HEK293 (cell line): ENCODE data around the gene TMEM145.

Source experiments
- GLIS1 ChIP-seq: fragments of 450-650 bp; formaldehyde crosslinking; IDR thresholded peaks from 2 replicates; pipeline ENCODE4 v1.5.1; 2016; ENCODE audit warnings: missing biosample characterization, missing genetic modification characterization
- MYNN ChIP-seq: fragments of 450-650 bp; formaldehyde crosslinking; IDR thresholded peaks from 2 replicates; pipeline ENCODE4 v1.5.1; 2016; ENCODE audit warnings: missing biosample characterization, missing genetic modification characterization, borderline replicate concordance
- SP2 ChIP-seq: fragments of 450-650 bp; formaldehyde crosslinking; IDR thresholded peaks from 2 replicates; pipeline ENCODE4 v1.5.1; 2016; ENCODE audit warnings: missing biosample characterization, missing genetic modification characterization
- TSHZ1 ChIP-seq: fragments of 450-650 bp; formaldehyde crosslinking; IDR thresholded peaks from 2 replicates; pipeline ENCODE4 v1.5.1; 2016; ENCODE audit warnings: missing biosample characterization, missing genetic modification characterization, borderline replicate concordance
- WT1 ChIP-seq: fragments of 450-650 bp; formaldehyde crosslinking; IDR thresholded peaks from 2 replicates; pipeline ENCODE4 v1.5.1; 2016; ENCODE audit warnings: missing biosample characterization, missing genetic modification characterization
- YY1 ChIP-seq: fragments of 450-650 bp; formaldehyde crosslinking; IDR thresholded peaks from 2 replicates; pipeline ENCODE4 v1.5.1; 2018; ENCODE audit warnings: missing biosample characterization, missing genetic modification characterization
- ZBTB10 ChIP-seq: fragments of 450-650 bp; formaldehyde crosslinking; IDR thresholded peaks from 2 replicates; pipeline ENCODE4 v1.5.1; 2016; ENCODE audit warnings: missing biosample characterization, missing genetic modification characterization
- ZBTB8A ChIP-seq: fragments of 450-650 bp; formaldehyde crosslinking; IDR thresholded peaks from 2 replicates; pipeline ENCODE4 v1.5.1; 2016; ENCODE audit warnings: missing biosample characterization, missing genetic modification characterization
- ZNF140 ChIP-seq: fragments of 450-650 bp; formaldehyde crosslinking; IDR thresholded peaks from 2 replicates; pipeline ENCODE4 v1.5.1; 2016; ENCODE audit warnings: missing biosample characterization, missing genetic modification characterization
- ZNF174 ChIP-seq: fragments of 450-650 bp; formaldehyde crosslinking; IDR thresholded peaks from 2 replicates; pipeline ENCODE4 v1.5.0; 2017; ENCODE audit warnings: missing biosample characterization, mild to moderate bottlenecking, missing genetic modification characterization
- ZNF221 ChIP-seq: fragments of 450-650 bp; formaldehyde crosslinking; IDR thresholded peaks from 2 replicates; pipeline ENCODE4 v1.5.1; 2017; ENCODE audit warnings: missing biosample characterization, missing genetic modification characterization, borderline replicate concordance
- ZNF266 ChIP-seq: fragments of 450-650 bp; formaldehyde crosslinking; IDR thresholded peaks from 2 replicates; pipeline ENCODE4 v1.5.1; 2016; ENCODE audit warnings: missing biosample characterization, missing genetic modification characterization, low read depth
- ZNF324 ChIP-seq: fragments of 450-650 bp; formaldehyde crosslinking; IDR thresholded peaks from 2 replicates; pipeline ENCODE4 v1.5.1; 2016; ENCODE audit warnings: missing biosample characterization, missing genetic modification characterization
- ZNF501 ChIP-seq: fragments of 450-650 bp; formaldehyde crosslinking; IDR thresholded peaks from 2 replicates; pipeline ENCODE4 v1.5.1; 2016; ENCODE audit warnings: missing biosample characterization, missing genetic modification characterization
- ZNF513 ChIP-seq: fragments of 450-650 bp; IDR thresholded peaks from 2 replicates; pipeline ENCODE4 v1.5.1; 2018; ENCODE audit warnings: missing biosample characterization, missing genetic modification characterization
- ZNF529 ChIP-seq: fragments of 450-650 bp; formaldehyde crosslinking; IDR thresholded peaks from 2 replicates; pipeline ENCODE4 v1.5.1; 2017; ENCODE audit warnings: missing genetic modification characterization, missing biosample characterization; ENCODE audit not compliant: insufficient replicate concordance
- ZNF530 ChIP-seq: fragments of 450-650 bp; formaldehyde crosslinking; IDR thresholded peaks from 2 replicates; pipeline ENCODE4 v1.5.1; 2016; ENCODE audit warnings: low read depth, missing biosample characterization, missing genetic modification characterization
- ZNF561 ChIP-seq: fragments of 450-650 bp; IDR thresholded peaks from 2 replicates; pipeline ENCODE4 v1.5.1; 2018; ENCODE audit warnings: missing biosample characterization, missing genetic modification characterization, borderline replicate concordance
- ZNF580 ChIP-seq: fragments of 450-650 bp; formaldehyde crosslinking; IDR thresholded peaks from 2 replicates; pipeline ENCODE4 v1.5.1; 2016; ENCODE audit warnings: missing biosample characterization, missing genetic modification characterization
- ZNF600 ChIP-seq: fragments of 450-650 bp; formaldehyde crosslinking; IDR thresholded peaks from 2 replicates; pipeline ENCODE4 v1.5.1; 2016; ENCODE audit warnings: missing biosample characterization, missing genetic modification characterization
- ZNF626 ChIP-seq: fragments of 450-650 bp; sonication (Bioruptor Pico); formaldehyde crosslinking; IDR thresholded peaks from 2 replicates; pipeline ENCODE4 v1.5.1; 2018; ENCODE audit warnings: missing biosample characterization, missing genetic modification characterization, inconsistent platforms
- ZNF645 ChIP-seq: fragments of 450-650 bp; formaldehyde crosslinking; IDR thresholded peaks from 2 replicates; pipeline ENCODE4; 2016; ENCODE audit warnings: missing biosample characterization, missing genetic modification characterization
- ZNF692 ChIP-seq: fragments of 450-650 bp; formaldehyde crosslinking; IDR thresholded peaks from 2 replicates; pipeline ENCODE4 v1.5.1; 2016; ENCODE audit warnings: missing biosample characterization, missing genetic modification characterization
- ZNF768 ChIP-seq: fragments of 450-650 bp; formaldehyde crosslinking; IDR thresholded peaks from 2 replicates; pipeline ENCODE4 v1.5.1; 2018; ENCODE audit warnings: missing biosample characterization, mild to moderate bottlenecking, missing genetic modification characterization
- ZNF830 ChIP-seq: fragments of 450-650 bp; IDR thresholded peaks from 2 replicates; pipeline ENCODE4 v1.5.0; 2018; ENCODE audit warnings: missing biosample characterization, missing genetic modification characterization, low read depth, mild to moderate bottlenecking, moderate library complexity
- ZSCAN18 ChIP-seq: fragments of 450-650 bp; formaldehyde crosslinking; IDR thresholded peaks from 2 replicates; pipeline ENCODE4 v1.5.1; 2016; ENCODE audit warnings: missing biosample characterization, missing genetic modification characterization

TMEM145 gene

GRCh38 chr19:42284591-42285341 lies 28.3 kb upstream of the TMEM145 start (continued):
- TF ChIP-seq ZBTB8A (tag by site-specific recombination) (0 out of 2 replicates have a peak, but pooled peaks have one; percentile 11), GLIS1 (peak; percentile 71), ZNF561 (tag by site-specific recombination) (no peak), ZNF501 (no peak), ZBTB10 (peak; percentile 79), ZNF645 (peak; percentile 91; the same call in 1 of the 2 replicates), ZNF513 (tag by site-specific recombination) (no peak), ZNF692 (tag by site-specific recombination) (peak; percentile 51; the same call in 1 of the 2 replicates), ZNF530 (tag by site-specific recombination) (no peak), TSHZ1 (no peak), YY1 (tag by site-specific recombination) (no peak), ZNF221 (no peak), MYNN (tag by site-specific recombination) (no peak), ZNF830 (tag by site-specific recombination) (no peak), ZNF529 (tag by site-specific recombination) (no peak), ZNF174 (tag by site-specific recombination) (no peak), ZNF580 (tag by site-specific recombination) (no peak), ZNF768 (no peak), ZSCAN18 (tag by site-specific recombination) (no peak), WT1 (tag by site-specific recombination) (no peak; the same call in 1 of the 2 replicates), ZNF600 (peak; percentile 98), ZNF140 (no peak), ZNF626 (tag by site-specific recombination) (no peak), SP2 (tag by site-specific recombination) (peak; percentile 18; the same call in 1 of the 2 replicates), ZNF324 (tag by site-specific recombination) (0 out of 2 replicates have a peak, but pooled peaks have one; percentile 39), ZNF266 (0 out of 2 replicates have a peak, but pooled peaks have one; percentile 26)
